Mucosa of rectum (tissue), 2 donors: ENCODE data around the gene S100PBP.

Source experiments
- H3K27ac ChIP-seq, 2 donors: one replicate each; pipeline ENCODE4 v1.7.0; 2013; ENCODE audit warnings: inconsistent platforms in 2 of 2, low read depth in 2 of 2, low read length in 2 of 2
- H3K27me3 ChIP-seq, 2 donors: one replicate each; pipeline ENCODE4 v1.7.0; 2013; ENCODE audit warnings: low read length in 2 of 2; ENCODE audit not compliant: control insufficient read depth in 2 of 2, insufficient read depth in 2 of 2
- H3K36me3 ChIP-seq, 2 donors: one replicate each; pipeline ENCODE4 v1.7.0; 2013; ENCODE audit warnings: low read length in 2 of 2; ENCODE audit not compliant: control insufficient read depth in 2 of 2, insufficient read depth in 2 of 2
- H3K4me1 ChIP-seq, 2 donors: one replicate each; pipeline ENCODE4 v1.7.0; 2013; ENCODE audit warnings: low read length in 2 of 2, mild to moderate bottlenecking in 1 of 2; ENCODE audit not compliant: control insufficient read depth in 2 of 2, insufficient read depth in 2 of 2
- H3K4me3 ChIP-seq, 2 donors: one replicate each; pipeline ENCODE4 v1.7.0; 2013; ENCODE audit warnings: low read length in 2 of 2
- H3K9ac ChIP-seq, 2 donors: one replicate each; pipeline ENCODE4 v1.7.0; 2013; ENCODE audit warnings: low read length in 2 of 2, low read depth in 1 of 2, mild to moderate bottlenecking in 1 of 2
- H3K9me3 ChIP-seq, 2 donors: one replicate each; pipeline ENCODE4 v1.7.0; 2013; ENCODE audit warnings: low read length in 2 of 2; ENCODE audit not compliant: control insufficient read depth in 2 of 2
- donor health status: healthy.
- donor health status: Normal muscosa, but diverticular disease.

Gene S100PBP

GRCh38 chr1:32893198-32894018 is 76.0 kb downstream of the S100PBP start:
- peak overlapping the region; percentile 52 to 67 for H3K27ac ChIP-seq
- peak overlapping the region; percentile 6 to 56 for H3K9ac ChIP-seq

GRCh38 chr1:32894019-32894600 is 76.7 kb downstream of the S100PBP start:
- Histone ChIP-seq H3K4me3 (peak overlapping the region; percentile 52 to 60), H3K27ac (peak overlapping the region in 1 of 2 donors; percentile 52), H3K27me3 (peaks cover 0 to 15% of the 10 kb centered on the region in 2 donors), H3K9ac (peak overlapping the region; percentile 6 to 51), H3K9me3 (no peaks in the 10 kb centered on the region), H3K4me1 (peaks cover 11 to 20% of the 10 kb centered on the region in 2 donors), H3K36me3 (peaks cover 23 to 24% of the 10 kb centered on the region in 2 donors)

More at GRCh38 chr1:32893198-32894018, 76.0 kb downstream of the S100PBP start:
- peaks cover 23 to 24% of the 10 kb centered on the region in 2 donors for H3K36me3 ChIP-seq
- H3K4me1 ChIP-seq: peaks cover 8 to 18% of the 10 kb centered on the region in 2 donors
- peak overlapping the region; percentile 52 to 60 for H3K4me3 ChIP-seq
- H3K9me3 ChIP-seq: no peaks in the 10 kb centered on the region
- peaks cover 0 to 15% of the 10 kb centered on the region in 2 donors for H3K27me3 ChIP-seq

- H3K9me3 ChIP-seq: no peaks in the 10 kb centered on the region
- H3K9ac ChIP-seq: no peak overlapping the region
- no peak overlapping the region for H3K27ac ChIP-seq
- H3K36me3 ChIP-seq: peaks cover 23 to 24% of the 10 kb centered on the region in 2 donors
- peaks cover 0 to 15% of the 10 kb centered on the region in 2 donors for H3K27me3 ChIP-seq
- peaks cover 14 to 21% of the 10 kb centered on the region in 2 donors for H3K4me1 ChIP-seq
- no peak overlapping the region for H3K4me3 ChIP-seq
Measured at GRCh38 chr1:32894681-32895080, 77.2 kb downstream of the S100PBP start.

GRCh38 chr1:32895325-32896215 is 78.1 kb downstream of the S100PBP start:
- no peak overlapping the region for H3K27ac ChIP-seq
- H3K9ac ChIP-seq: no peak overlapping the region
- H3K4me3 ChIP-seq: no peak overlapping the region
- H3K4me1 ChIP-seq: peaks cover 18 to 27% of the 10 kb centered on the region in 2 donors
- H3K27me3 ChIP-seq: peaks cover 0 to 13% of the 10 kb centered on the region in 2 donors
- H3K36me3 ChIP-seq: peaks cover 23 to 24% of the 10 kb centered on the region in 2 donors
- no peaks in the 10 kb centered on the region for H3K9me3 ChIP-seq

- no peak overlapping the region for H3K27ac ChIP-seq
- H3K9me3 ChIP-seq: no peaks in the 10 kb centered on the region
- H3K4me3 ChIP-seq: no peak overlapping the region
- H3K9ac ChIP-seq: no peak overlapping the region
- H3K4me1 ChIP-seq: peaks cover 18 to 30% of the 10 kb centered on the region in 2 donors
- peaks cover 23 to 24% of the 10 kb centered on the region in 2 donors for H3K36me3 ChIP-seq
- H3K27me3 ChIP-seq: peaks cover 0 to 5% of the 10 kb centered on the region in 2 donors
Measured at GRCh38 chr1:32896451-32896850, 79.0 kb downstream of the S100PBP start.

- H3K36me3 ChIP-seq: peaks cover 23 to 24% of the 10 kb centered on the region in 2 donors
- no peak overlapping the region for H3K27ac ChIP-seq
- no peak overlapping the region for H3K9ac ChIP-seq
- peaks cover 0 to 4% of the 10 kb centered on the region in 2 donors for H3K27me3 ChIP-seq
- no peak overlapping the region for H3K4me3 ChIP-seq
- no peaks in the 10 kb centered on the region for H3K9me3 ChIP-seq
- H3K4me1 ChIP-seq: peaks cover 17 to 34% of the 10 kb centered on the region in 2 donors
Measured at GRCh38 chr1:32897082-32898049, 79.9 kb downstream of the S100PBP start.

- Histone ChIP-seq H3K9ac (no peak overlapping the region), H3K27me3 (peaks cover 0 to 3% of the 10 kb centered on the region in 2 donors), H3K36me3 (peaks cover 23 to 24% of the 10 kb centered on the region in 2 donors), H3K9me3 (no peaks in the 10 kb centered on the region), H3K4me3 (no peak overlapping the region), H3K4me1 (peaks cover 15 to 33% of the 10 kb centered on the region in 2 donors), H3K27ac (no peak overlapping the region)
Measured at GRCh38 chr1:32898056-32898455, 80.6 kb downstream of the S100PBP start.

GRCh38 chr1:32898958-32899357 is 81.5 kb downstream of the S100PBP start:
- peaks cover 0 to 3% of the 10 kb centered on the region in 2 donors for H3K27me3 ChIP-seq
- no peak overlapping the region for H3K9ac ChIP-seq
- H3K4me1 ChIP-seq: peaks cover 15 to 29% of the 10 kb centered on the region in 2 donors
- no peak overlapping the region for H3K27ac ChIP-seq
- H3K36me3 ChIP-seq: peaks cover 23 to 24% of the 10 kb centered on the region in 2 donors
- peak overlapping the region; percentile 20 to 30 for H3K4me3 ChIP-seq
- H3K9me3 ChIP-seq: no peaks in the 10 kb centered on the region
